Fibroblast of the aortic adventitia (primary cell): Measurements from ENCODE around the gene TNFRSF19. TPM values are rescaled to one million over a fixed set of nuclear protein-coding genes. Genes with fewer than 3 reads are reported as not detected.

ENCODE experiments used
- DNase-seq: peaks from one replicate; pipeline ENCODE4 v3.0.0-alpha.2; 2010; ENCODE audit warnings: low read depth
- H3K4me3 ChIP-seq: 2 replicates; pipeline ENCODE4 v1.5.1; 2011; ENCODE audit warnings: low read depth, mild to moderate bottlenecking, control low read depth, low read length, moderate library complexity
- CTCF ChIP-seq: IDR thresholded peaks from 2 replicates; pipeline ENCODE4 v1.5.1; 2011; ENCODE audit warnings: mild to moderate bottlenecking, low read length, control low read depth, inconsistent platforms; ENCODE audit not compliant: insufficient read depth
- total RNA-seq: library from RNA; depleted of rRNA; stranded (reverse); fragments of >200 nt; gene quantifications from 2 replicates; pipeline ENCODE4 v1.2.3, GENCODE V29; 2012; ENCODE audit warnings: low replicate concordance

TNFRSF19 gene
- total RNA-seq, 1 donor, result 7.3 TPM

- no peak for DNase-seq
- no peak overlapping the region for H3K4me3 ChIP-seq
- TF ChIP-seq CTCF, result no peak
These were observed 30.3 kb downstream of the TNFRSF19 start for GRCh38 chr13:23600534-23600933.

GRCh38 chr13:23605831-23606230 lies 35.6 kb downstream of the TNFRSF19 start:
- TF ChIP-seq CTCF, result no peak
- no peak overlapping the region for H3K4me3 ChIP-seq
- DNase-seq, result no peak

- no peak for DNase-seq
- H3K4me3 ChIP-seq, result no peak overlapping the region
- TF ChIP-seq CTCF, result no peak
These were observed 37.9 kb downstream of the TNFRSF19 start for GRCh38 chr13:23608138-23608537.

- no peak for TF ChIP-seq CTCF
- no peak for DNase-seq
These were observed 38.6 kb downstream of the TNFRSF19 start for GRCh38 chr13:23608701-23609413.

GRCh38 chr13:23609414-23609760 lies 39.2 kb downstream of the TNFRSF19 start:
- DNase-seq, result peak; percentile 54
- TF ChIP-seq CTCF, result no peak
- H3K4me3 ChIP-seq, result no peak overlapping the region

More at GRCh38 chr13:23608701-23609413, 38.6 kb downstream of the TNFRSF19 start:
- no peak overlapping the region for H3K4me3 ChIP-seq

GRCh38 chr13:23609874-23610576 lies 39.8 kb downstream of the TNFRSF19 start:
- DNase-seq, result no peak
- no peak for TF ChIP-seq CTCF
- H3K4me3 ChIP-seq, result no peak overlapping the region
